ENCODE results near the gene ZFP1. TPM values are rescaled to one million over a fixed set of nuclear protein-coding genes. Genes with fewer than 3 reads are reported as not detected.
A peak's percentile ranks its signal among the peaks of the same experiment; 100 is the strongest.
"Not testable (repeated sequence)": the region's sequence is repeated elsewhere in the genome, so short reads cannot be mapped to it uniquely, and the experiment has no call there.

The ZFP1 gene
- total and polyA plus RNA-seq, 11 donors: 3.1 to 10.7 (median 5.9) TPM

DNA sequence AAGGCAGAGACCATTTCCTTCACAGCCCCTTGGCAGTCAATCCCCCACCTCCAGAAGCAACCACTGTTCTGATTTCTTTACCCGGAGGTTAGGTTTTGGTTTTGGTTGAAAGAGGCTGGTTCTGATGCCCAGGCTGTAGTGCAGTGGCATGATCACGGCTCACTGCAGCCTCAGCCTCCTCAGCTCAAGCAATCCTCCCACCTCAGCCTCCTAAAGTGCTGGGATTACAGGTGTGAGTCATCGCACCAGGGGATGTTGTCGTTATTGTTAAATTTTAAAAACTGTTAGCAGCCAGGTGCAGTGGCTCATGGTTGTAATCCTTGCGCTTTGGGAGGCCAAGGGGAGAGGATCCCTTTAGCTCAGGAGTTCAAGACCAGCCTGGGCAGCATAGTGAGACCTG lies 61.6 kb downstream of the ZFP1 start:
- Histone ChIP-seq H3K36me3 (no peaks in the 10 kb centered on the region), H3K4me3 (no peak overlapping the region), H3K27ac (no peak overlapping the region), H3K4me1 (no peaks in the 10 kb centered on the region), H3K27me3 (no peaks in the 10 kb centered on the region), H3K9me3 (no peaks in the 10 kb centered on the region)
- TF ChIP-seq POLR2A (IDR thresholded peaks at IDR 0.05): no peak
- TF ChIP-seq, protein P1, sequence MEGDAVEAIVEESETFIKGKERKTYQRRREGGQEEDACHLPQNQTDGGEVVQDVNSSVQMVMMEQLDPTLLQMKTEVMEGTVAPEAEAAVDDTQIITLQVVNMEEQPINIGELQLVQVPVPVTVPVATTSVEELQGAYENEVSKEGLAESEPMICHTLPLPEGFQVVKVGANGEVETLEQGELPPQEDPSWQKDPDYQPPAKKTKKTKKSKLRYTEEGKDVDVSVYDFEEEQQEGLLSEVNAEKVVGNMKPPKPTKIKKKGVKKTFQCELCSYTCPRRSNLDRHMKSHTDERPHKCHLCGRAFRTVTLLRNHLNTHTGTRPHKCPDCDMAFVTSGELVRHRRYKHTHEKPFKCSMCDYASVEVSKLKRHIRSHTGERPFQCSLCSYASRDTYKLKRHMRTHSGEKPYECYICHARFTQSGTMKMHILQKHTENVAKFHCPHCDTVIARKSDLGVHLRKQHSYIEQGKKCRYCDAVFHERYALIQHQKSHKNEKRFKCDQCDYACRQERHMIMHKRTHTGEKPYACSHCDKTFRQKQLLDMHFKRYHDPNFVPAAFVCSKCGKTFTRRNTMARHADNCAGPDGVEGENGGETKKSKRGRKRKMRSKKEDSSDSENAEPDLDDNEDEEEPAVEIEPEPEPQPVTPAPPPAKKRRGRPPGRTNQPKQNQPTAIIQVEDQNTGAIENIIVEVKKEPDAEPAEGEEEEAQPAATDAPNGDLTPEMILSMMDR (IDR thresholded peaks at IDR 0.05): no peak
- 88 to 94% (median 90%) methylated on average over 5 of the region's 5 CpGs for WGBS, 4 donors
- DNase-seq: peak in 1 of 5 donors; percentile 1
- ATAC-seq: no peak
- intact Hi-C loops (cut with DNase I): loop anchor here in 1 of 10 donors (2.0 kb wide), 1 partner anchor 21 kb away; no protein-coding TSS in a partner anchor

DNA sequence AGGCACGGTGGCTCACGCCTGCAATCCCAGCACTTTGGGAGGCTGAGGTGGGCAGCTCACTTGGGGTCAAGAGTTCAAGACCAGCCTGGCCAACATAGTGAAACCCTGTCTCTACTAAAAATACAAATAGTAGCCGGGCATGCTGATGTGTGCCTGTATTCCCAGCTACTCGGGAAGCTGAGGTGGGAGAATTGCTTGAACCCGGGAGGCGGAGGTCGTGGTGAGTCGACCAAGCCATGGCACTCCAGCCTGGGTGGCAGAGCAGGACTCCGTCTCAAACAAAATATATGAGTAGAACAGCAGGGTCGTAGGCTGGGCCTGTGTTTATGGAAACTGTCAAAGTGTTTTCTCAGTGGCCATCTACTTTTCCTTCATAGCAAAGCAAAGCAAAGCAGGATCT lies 63.0 kb downstream of the ZFP1 start:
- H3K9me3 ChIP-seq; H3K27me3 ChIP-seq; H3K4me1 ChIP-seq; ATAC-seq; H3K4me3 ChIP-seq; H3K36me3 ChIP-seq; H3K27ac ChIP-seq; intact Hi-C loops (cut with DNase I): not testable (repeated sequence)
- DNase-seq: peak in 1 of 5 donors; percentile 4
- WGBS, 4 donors: 86 to 91% (median 88%) methylated on average over 10 of the region's 10 CpGs

DNA sequence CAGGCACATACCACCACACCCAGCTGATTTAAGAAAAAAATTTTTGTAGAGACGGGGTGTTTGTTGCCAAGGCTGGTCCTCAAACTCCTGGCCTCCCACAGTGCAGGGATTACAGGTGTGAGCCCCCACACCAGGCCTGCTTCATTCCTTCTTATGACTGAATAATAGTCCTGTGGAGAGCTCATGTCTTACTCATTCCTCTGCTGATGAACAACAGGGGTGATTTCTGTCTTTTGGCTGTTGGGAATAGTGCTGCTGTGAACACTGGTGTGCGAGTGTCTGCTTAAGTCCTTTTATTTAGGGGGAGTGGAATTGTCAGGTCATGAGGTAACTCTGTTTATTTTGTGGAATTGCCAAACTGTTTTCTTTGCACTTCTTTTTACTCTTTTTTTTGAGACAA lies 67.8 kb downstream of the ZFP1 start:
- 87 to 95% (median 91%) methylated on average over 2 of the region's 2 CpGs for WGBS, 4 donors
- ATAC-seq (no peak), DNase-seq (no peak)
- no peaks in the 10 kb centered on the region for H3K27me3 ChIP-seq
- intact Hi-C loops (cut with DNase I): no loop called here
- H3K4me1 ChIP-seq: peaks cover 0 to 9% (median 0%) of the 10 kb centered on the region in 12 donors
- H3K4me3 ChIP-seq: no peak overlapping the region
- H3K27ac ChIP-seq: no peak overlapping the region
- H3K9me3 ChIP-seq: no peaks in the 10 kb centered on the region
- TF ChIP-seq, protein P1 (IDR thresholded peaks at IDR 0.05): no peak
- TF ChIP-seq POLR2A (IDR thresholded peaks at IDR 0.05): no peak
- no peaks in the 10 kb centered on the region for H3K36me3 ChIP-seq

DNA sequence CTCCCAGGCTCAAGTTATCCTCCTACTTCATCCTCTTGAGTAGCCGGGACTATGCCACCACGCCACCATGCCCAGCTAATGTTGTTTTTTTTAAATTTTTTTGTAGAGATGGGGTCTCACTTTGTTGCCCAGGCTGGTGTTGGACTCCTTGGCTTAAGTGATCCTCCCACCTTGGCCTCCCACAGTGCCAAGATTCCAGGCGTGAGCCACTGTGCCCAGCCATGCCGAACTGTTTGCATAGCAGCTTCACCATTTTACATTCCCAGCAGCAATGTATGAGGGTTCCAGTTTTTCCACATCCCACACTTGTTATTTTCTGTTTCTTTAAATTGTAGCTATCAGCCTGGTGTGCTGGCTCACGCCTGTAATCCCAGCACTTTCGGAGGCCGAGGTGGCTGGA lies 68.3 kb downstream of the ZFP1 start:
- Histone ChIP-seq H3K27ac (no peak overlapping the region), H3K36me3 (no peaks in the 10 kb centered on the region), H3K4me1 (peaks cover 0 to 9% (median 0%) of the 10 kb centered on the region in 12 donors), H3K27me3 (no peaks in the 10 kb centered on the region), H3K4me3 (no peak overlapping the region), H3K9me3 (no peaks in the 10 kb centered on the region)
- ATAC-seq (no peak), DNase-seq (no peak)
- TF ChIP-seq, protein P1 (IDR thresholded peaks at IDR 0.05): no peak
- no peak for TF ChIP-seq POLR2A (IDR thresholded peaks at IDR 0.05)
- intact Hi-C loops (cut with DNase I): no loop called here
- WGBS, 4 donors: 80 to 94% (median 91%) methylated on average over 7 of the region's 7 CpGs

DNA sequence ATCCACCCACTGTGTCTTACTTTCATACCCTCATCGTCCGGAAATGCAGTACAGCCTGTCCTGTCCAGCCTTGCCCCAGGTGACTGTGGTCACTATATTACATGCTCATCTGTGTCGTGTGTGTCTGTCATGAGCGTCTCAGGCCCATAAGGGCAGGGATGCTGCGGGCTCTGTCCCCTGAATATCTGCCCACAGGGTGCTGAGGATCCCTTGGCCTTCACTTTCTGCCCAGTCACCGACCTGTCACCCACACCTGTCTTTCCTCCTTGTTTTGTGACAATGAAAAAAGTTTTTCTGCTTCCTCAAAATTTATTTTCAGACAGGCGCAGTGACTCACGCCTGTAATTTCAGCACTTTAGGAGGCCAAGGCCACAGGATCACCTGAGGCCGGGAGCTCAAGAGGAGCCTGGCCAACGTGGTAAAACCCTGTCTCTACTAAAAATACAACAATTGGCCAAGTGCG lies 69.1 kb downstream of the ZFP1 start:
- Histone ChIP-seq H3K36me3 (no peaks in the 10 kb centered on the region), H3K4me3 (no peak overlapping the region), H3K27me3 (no peaks in the 10 kb centered on the region), H3K9me3 (no peaks in the 10 kb centered on the region), H3K27ac (no peak overlapping the region), H3K4me1 (peaks cover 0 to 9% (median 0%) of the 10 kb centered on the region in 12 donors)
- 90 to 95% (median 92%) methylated on average over 11 of the region's 11 CpGs for WGBS, 4 donors
- TF ChIP-seq, protein P1 (IDR thresholded peaks at IDR 0.05): no peak
- intact Hi-C loops (cut with DNase I): no loop called here
- no peak for ATAC-seq
- no peak for DNase-seq
